COLO829 (cell line): ENCODE results near the gene BAZ1A.

Experiments used
- DNase-seq: peaks from one replicate; pipeline ENCODE4 v3.0.0; 2012; ENCODE audit warnings: low spot score

The BAZ1A gene, protein sequence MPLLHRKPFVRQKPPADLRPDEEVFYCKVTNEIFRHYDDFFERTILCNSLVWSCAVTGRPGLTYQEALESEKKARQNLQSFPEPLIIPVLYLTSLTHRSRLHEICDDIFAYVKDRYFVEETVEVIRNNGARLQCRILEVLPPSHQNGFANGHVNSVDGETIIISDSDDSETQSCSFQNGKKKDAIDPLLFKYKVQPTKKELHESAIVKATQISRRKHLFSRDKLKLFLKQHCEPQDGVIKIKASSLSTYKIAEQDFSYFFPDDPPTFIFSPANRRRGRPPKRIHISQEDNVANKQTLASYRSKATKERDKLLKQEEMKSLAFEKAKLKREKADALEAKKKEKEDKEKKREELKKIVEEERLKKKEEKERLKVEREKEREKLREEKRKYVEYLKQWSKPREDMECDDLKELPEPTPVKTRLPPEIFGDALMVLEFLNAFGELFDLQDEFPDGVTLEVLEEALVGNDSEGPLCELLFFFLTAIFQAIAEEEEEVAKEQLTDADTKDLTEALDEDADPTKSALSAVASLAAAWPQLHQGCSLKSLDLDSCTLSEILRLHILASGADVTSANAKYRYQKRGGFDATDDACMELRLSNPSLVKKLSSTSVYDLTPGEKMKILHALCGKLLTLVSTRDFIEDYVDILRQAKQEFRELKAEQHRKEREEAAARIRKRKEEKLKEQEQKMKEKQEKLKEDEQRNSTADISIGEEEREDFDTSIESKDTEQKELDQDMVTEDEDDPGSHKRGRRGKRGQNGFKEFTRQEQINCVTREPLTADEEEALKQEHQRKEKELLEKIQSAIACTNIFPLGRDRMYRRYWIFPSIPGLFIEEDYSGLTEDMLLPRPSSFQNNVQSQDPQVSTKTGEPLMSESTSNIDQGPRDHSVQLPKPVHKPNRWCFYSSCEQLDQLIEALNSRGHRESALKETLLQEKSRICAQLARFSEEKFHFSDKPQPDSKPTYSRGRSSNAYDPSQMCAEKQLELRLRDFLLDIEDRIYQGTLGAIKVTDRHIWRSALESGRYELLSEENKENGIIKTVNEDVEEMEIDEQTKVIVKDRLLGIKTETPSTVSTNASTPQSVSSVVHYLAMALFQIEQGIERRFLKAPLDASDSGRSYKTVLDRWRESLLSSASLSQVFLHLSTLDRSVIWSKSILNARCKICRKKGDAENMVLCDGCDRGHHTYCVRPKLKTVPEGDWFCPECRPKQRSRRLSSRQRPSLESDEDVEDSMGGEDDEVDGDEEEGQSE (N-terminal part only)

DNA sequence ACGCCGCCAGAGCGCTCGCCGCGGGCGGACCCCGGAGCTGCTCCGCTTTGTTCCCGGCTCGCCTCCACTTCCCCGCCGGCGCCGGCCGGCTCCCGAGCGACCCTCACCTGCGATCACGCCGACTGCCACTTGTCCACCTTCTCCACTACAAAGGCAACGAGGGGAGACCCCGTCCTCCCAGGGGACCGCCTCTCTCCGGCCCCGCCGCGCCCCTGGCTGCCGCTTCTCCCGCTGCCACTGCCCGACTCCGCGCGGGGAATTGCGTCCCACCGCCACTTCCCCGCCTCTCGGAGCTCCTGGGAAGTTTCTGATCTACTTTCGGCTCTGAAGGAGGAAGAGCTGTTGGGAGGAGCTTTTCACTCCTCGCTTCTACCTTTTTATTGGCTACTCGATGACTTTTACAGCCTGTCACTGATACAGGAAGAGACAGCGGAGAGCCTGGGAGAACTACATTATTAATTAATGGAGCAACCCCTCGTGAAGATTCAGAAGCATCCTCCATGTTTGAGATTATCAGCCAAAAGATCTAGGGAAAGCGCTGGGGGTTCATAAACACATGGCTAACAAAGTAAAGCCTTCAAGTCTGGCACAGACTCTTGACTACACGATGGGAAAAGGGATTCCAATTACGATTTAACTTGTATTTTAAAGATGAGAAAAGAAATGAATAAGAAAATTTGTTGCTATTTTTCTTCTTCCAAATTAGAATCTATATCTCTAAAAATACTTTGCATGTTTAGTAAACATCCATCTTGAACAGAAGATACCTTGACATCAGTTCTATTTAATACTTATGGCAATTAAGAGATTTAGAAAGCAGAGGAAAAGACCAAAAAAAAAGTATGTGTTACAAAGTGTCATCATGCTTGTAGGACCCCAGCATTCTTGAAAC is at the start of gene BAZ1A:
Gene BAZ1A (minus strand): TSS at position 330 of the 892 bp plus-strand sequence. CDS start 756 bp downstream, outside the sequence.
- peak; percentile 88 for DNase-seq

DNA sequence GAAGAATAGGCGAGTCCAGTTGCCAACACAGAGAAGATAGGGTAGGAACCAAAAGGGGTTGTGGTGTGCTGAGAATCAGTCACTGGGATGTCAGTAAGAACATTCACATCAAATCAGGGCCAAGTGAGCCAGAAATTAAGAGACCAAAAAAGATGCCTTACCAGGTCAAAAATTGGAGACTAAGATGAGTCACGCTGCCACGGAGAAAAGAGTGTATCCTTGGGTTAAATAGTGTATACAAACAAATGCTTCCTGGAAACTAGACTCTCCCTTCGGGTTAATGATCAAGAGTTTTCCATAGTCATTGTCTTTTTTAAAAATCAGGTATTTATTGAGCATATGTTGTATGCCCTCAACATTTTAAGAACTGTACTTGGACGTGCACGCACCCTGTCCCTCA is 45.2 kb upstream of the BAZ1A start:
- DNase-seq, result no peak

DNA sequence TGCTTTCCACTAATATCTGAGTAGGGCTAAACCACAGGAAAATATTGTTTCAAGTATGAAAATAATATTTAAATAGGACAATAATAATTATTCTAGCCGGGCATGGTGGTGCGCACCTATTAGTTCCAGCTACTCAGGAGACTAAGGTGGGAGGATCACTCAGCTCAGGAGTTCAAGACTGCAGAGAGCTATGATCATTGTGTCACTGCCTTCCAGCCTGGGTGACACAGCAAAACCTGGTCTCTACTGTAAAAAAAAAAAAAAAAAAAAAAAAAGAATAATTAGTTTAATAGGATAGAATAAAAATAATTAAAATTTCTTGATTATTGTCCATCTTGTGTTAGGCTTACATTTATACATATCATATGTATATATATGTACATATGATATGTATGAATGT is 38.5 kb upstream of the BAZ1A start:
- DNase-seq, result no peak

DNA sequence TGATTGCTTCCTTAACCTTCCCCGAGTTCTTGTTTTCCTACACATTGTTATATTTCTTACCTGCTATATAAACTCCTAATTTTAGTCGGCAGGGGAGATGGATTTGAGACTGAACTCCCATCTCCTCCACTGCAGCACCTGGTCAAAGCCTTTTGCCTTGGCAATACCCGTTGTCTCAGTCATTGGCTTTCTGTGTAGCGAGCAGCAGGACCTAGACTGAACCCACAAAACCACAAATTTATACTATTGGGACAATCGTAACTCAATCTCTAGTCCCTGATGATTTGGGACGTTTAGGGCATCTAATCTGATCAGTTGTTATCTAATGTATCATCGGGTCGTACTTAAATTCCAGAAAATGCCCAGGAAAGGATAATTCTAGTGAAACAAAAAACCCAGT is 37.8 kb upstream of the BAZ1A start:
- no peak for DNase-seq

DNA sequence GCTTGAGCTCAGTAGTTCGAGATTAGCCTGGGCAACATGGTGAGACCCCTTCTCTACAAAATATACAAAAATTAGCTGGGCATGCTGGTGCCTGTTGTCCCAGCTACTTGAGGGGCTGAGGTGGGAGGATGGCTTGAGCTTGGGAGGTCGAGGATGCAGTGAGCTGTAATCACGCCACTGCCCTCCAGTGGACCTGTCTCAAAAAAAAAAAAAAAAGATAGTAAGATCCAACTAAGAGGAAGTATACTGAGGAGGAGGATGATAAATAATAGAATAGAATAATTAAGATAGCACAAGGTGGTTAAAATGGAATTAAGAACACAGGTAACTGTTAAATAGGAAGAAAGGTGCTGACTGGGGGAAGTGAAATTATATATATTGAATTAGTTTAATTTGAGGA is 37.0 kb upstream of the BAZ1A start:
- no peak for DNase-seq

DNA sequence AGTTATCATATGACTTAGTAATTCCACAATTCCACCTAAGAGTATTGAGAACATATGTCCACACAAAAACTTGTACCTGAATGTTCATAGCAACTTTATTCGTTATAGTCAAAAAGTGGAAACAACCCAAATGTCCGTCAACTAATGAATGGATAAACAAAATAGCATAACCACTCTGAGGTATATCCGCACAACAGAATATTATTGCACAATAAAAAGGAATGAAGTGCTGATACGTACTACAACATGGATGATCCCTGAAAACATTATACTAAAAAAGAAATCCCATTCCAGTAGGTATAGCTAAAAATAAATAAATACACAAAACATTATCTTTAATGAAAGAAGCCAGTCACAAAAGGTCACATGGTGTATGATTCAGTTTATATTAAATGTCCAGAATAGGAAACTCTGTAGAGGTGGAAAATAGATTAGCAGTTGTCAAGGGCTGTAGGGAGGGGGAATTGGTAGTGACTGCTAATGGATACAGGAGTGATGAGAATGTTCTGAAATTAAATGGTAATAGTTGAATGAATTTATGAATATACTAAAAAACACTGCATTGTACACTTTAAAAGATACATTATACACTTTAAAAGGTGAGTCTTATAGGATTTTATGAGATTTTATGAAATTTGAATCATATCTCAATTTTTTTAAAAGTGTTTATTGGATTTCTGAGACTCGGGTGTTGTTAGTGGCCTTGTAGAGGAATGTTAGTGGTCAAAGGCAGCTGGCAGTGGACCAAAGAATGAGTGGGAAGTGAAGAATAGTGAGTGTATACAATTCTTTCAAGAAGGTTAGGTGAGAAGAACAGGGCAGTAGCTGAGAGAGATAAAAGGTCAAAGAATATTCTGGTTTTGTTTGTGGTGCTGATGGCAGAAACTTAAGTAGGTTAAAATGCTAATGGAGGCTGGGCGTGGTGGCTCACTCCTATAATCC is 36.3 kb upstream of the BAZ1A start:
- DNase-seq, result peak; percentile 55

DNA sequence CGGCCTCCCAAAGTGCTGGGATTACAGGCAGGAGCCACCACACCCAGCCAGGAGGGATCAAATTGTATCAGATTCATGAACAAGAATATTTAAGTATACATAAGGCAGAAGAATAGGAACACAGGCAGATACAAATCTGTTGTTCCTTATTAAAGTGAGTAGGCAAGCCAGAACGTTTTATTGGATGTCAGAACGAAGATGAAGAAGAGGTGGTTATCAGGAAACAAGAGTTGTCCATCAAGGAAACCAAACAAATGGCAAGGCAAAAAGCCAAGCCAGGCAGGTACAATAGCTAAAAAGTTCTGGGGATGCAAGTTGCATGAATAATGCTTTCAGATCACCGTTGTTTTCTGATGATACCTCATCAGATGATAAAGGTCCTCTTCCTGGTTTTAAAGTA is 31.1 kb upstream of the BAZ1A start:
- no peak for DNase-seq

DNA sequence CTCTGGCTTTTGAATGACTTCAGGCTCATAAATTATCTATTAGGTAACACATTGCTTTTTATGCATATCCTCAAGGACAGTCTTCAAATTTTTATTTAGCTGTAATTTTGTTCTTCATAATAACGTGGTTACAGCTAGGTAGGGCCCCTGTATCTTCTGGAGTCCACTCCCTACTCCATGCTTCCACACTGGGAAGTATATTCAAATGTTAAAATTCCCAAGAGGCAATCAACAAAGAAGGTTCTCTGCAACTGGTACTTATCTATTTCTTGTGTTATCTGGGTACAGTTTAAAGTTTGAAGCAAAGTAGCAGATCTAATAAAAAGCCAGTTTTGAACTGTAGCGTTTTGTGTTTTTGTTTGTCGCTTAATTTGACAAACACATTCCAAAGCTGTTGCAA is 20.1 kb upstream of the BAZ1A start:
- no peak for DNase-seq

DNA sequence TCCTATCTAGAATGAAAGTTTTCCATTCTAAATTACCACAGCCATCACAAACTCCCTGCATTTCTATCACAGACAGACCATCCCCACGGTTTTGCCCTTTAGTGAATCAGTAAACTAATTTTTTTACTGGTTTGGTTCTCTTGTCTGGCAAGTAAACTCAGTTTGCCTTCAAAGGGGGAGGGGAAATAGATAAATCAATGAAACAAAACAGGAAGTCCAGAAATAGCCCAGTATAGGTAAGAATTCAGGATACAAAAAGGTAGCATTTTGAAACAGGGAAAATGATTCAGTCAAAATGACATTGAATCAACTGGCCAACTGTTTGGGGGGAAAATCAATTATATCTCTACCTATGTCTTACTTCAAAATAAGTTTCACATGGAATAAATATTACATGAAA is 15.8 kb upstream of the BAZ1A start:
- DNase-seq, result no peak

DNA sequence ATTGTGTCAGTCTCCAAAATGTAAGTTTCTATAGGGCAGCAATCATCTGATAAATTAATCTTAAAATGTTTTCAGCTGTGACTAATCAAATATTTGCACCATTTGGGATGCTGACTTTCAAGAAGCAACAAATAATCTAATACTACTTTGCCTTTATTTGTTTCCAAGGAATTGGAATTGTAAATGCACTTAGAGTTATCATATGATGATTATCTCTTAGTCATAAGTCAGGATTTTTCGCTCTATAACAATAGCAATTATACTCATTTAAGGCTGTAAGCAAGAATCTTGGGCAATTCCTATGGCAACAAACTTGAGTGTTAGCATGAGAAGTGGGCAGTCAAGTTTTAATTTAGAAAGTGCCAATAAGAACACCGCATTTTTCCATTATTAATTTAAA is 13.0 kb upstream of the BAZ1A start:
- no peak for DNase-seq

DNA sequence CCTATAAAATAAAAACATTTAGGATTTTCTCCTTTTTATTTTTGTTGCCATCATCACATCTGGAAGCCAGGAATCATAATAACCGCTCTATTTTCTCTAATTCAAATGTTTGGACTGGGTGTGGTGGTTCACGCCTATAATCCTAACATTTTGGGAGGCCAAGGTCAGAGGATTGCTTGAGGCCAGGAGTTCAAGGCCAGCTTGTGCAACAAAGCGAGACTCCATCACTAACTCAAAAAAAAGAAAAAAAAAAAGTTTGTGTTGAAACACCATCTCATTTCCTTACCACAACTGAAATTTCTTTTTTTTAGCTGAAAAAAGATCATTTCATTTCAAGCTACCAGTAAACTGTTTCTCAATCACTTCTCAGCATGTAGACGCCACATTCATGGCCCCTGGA is 8.8 kb upstream of the BAZ1A start:
- no peak for DNase-seq

DNA sequence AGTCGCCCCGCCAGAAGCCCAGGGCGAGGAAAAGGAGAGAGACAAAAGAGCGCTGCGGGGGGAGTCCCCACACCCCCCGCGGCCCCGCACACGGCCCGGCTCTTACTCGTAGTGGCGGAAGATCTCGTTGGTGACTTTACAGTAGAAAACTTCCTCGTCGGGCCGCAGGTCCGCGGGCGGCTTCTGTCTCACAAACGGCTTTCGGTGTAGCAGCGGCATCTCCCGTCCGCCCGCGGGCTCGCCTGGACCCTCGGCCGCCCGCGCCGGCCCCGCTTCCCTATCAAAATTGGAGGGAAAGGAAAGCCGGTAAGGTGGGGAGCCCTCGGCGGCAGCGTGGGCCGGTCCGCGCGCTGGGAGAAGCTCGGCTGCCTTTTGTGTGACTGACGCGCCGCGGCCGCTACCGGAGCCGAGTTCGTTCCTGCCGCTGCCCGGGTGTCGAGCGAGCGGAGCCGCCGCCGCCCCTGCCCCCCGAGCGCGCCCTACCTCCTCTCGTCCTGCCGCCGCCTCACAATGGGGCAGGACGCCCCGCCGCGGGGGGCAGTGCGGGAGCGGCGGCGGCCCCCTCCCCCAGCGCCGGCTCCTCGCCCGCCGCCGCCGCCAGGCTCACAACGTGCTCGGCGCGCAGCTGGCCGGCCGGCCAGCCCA is 652 bp downstream of the BAZ1A start:
- DNase-seq, result no peak

DNA sequence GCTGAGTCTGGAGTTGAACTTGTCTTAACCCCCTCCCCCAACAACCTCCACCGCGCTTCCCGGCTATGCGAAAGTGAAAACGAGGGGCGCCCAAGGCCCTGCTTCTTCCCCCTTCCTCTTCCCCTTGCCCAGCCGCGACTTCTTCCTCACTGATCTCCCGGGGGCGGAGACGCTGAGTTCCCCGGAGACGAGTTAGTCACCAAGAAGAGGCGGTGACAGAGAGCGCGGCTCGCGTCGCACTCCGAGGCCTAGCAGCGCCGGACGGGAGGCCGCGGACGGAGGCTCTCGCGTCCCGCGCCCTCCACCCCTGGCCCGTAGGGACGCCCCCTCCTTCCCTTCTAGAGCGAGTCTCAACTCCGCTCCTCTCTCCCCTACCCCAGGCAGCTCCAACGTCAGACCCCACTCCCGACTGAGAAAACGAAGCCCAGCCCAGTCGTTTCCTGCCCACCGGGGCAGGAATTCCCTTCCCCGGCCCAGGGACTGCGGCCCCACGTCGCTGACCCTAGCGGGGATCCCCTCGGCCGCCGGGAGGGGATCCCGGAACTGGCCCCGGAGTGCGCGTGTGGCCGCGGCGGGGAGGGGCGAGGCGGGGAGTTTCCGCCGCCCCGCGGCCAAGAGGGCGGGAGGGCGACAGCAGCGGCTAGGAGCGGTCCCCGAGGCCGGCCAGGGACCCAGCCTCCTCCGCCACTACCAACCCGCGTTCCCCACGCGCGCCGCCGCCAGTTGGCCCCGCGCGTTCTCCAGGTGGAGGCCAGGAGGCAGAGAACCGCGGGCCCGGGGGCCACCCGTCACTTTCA is 1.4 kb downstream of the BAZ1A start:
- peak; percentile 17 for DNase-seq

DNA sequence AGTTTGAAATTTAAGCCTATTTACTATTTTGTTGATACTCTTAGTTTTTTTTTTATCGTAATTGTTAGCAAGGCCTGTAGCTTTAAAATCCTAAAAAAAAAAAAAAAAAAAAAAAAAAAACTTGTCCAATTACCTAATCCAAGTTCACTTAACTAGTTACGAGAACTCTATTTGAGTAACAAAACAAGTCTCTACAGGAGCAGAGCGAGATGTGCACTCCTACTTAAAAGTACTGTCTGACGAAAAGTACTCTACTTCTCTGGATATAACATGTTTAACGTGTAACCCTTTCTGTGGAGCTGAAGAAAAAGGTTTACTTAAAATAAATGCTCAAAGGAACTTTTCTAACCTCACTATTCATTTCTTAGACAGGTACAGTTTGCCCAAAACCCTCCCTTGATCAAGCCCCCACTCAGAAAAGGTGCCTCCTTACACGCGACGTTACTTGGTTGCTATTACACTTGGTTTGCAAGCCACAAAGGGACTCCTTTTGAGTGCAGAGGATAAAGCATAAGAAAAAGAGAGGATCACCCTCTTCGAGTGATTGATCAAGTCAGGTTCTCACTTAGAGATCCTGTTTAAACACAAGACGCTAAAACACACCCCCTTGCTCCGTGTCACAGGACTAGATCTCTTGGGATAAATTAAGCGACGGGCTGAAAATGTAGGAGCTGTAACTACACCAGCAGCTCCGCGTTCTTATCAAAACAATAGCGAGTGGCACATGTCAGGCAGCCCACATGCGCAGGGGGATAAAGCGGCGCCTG is 2.2 kb downstream of the BAZ1A start:
- DNase-seq, result peak; percentile 33

DNA sequence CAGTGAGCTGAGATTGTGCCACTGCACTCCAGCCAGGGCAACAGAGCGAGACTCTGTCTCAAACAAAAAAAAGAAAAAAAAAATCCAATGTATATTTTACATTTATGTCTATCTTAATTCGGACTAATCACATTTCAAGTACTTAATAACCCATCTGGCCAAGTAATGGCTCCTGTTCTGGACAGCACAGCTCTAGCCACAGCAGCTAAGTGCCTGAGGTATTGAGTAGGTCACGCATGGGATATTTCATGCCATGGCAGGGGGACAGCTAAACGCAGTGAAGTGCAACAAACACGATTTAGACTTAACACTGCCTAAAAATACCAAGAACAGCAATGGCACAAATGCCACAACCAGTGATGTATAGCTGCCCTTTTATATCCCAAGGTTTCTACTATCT is 8.0 kb downstream of the BAZ1A start:
- DNase-seq, result no peak

DNA sequence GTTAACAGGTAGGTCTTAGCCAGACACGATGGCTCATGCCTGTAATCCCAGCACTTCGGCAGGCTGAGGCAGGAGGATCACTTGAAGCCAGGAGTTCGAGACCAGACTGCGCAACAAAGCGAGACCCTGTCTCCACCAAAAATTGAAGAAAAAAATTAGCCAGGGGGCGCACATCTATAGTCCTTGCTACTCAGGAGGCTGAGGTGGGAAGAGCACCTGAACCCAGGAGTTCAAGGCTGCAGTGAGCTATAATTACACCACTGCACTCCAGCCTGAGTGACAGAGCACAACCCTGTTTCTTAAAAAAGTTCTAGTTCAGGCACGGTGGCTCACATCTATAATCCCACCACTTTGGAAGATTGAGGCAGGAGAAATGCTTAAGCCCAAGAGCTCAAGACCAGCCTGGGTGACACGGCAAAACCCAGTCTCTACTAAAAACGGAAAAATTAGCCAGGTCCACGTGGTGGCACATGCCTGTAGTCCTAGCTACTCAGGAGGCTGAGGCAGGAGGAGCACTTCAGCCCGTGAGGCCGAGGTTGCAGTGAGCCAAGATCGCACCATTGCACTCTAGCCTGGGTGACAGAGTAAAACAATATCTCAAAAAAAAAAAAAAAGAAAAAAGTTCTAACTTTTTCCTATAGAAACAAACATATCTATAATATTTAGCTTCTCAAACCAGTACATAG is 9.1 kb downstream of the BAZ1A start:
- no peak for DNase-seq

DNA sequence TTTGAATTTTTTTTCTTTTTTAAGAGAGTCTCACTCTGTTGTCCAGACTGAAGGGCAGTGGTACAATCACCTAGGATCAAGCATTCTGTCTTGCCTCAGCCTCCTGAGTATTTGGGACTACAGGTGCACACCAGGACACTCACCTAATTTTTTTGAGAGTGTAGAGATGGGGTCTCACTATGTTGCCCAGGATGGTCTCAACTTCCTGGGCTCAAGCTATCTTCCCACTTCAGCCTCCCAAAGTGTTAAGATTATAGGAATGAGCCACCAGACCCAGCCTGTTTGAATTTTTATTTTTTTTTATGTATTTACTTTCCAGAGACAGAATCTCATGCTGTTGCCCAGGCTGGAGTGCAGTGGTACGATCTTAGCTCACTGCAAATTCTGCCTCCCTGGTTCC is 11.3 kb downstream of the BAZ1A start:
- DNase-seq, result no peak

DNA sequence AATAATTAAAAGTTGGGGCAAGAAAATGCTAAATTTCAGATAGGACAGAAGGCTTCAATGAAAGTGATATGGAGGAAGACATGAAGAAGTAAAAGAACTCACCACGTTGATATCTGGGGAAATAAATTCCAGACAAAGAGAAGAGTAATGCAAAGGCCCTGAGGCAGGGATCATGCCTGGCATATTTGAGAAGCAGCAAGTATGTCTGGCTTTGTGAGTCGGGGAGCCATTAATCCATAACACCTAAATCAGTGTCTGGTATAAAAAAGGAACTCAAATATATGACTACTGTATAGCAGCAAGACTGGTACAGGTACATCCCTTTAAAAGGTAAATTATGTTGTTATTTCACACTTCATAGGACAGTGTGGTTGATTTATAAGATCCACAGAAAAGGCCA is 16.4 kb downstream of the BAZ1A start:
- no peak for DNase-seq
